HG03060 (cell line): ENCODE data around the gene RAB40C.
A peak's percentile ranks its signal among the peaks of the same experiment; 100 is the strongest.

ENCODE experiments used
- ATAC-seq: cut with Tn5 transposase; IDR thresholded peaks from one replicate; pipeline ENCODE4 v1.9.1; 2021; ENCODE audit warnings: low read depth, moderate number of reproducible peaks; ENCODE audit not compliant: unreplicated experiment

Gene RAB40C

DNA sequence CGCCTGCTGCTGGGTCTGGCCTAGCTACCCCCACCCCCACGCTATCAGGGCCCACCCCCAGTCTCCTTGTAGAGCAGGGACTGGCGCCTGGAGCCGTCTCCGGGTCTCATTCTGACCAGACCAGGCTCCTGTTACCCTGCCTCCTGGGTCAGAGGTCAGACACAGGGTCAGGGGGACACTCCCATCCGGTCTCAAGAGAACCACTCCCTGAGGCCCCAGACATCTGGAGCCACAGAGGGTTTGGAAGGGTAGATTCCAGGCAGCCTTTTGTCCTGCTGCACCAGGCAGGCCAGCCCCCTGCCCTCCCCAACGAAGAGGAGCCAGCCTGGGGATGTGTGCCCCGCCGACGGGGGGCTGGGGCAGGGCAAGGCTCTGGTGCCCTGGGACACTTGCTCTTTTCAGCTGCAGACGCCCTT, 40.0 kb downstream of the RAB40C start:
- ATAC-seq = no peak

DNA sequence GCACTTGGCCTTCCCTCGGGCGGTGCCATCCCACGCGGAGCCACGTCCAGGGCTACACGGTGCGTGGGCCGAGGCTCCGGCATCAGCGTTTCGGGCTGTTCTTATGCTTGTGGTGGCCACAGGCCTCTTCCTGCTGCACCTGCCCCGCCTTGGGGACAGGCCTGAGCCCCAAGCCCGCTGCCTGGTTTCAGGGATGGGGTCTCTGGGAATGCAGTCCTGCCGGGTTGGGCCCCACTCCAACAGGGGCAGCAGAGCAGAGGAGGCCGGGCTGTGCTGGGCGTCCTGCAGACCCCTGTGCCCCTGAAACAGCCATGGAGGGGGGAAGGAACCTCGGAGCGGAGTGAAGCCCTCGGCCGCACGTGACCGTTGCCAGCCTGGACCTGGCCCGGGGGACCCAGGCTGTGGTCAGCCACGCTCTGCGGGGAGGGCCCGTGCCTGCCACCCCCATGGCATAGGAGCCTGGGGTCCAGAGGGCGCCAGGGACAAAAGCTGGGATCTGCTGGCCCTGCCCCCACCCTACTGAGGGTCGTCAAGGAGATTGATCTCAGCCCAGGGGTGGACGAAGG, 40.5 kb downstream of the RAB40C start:
- no peak for ATAC-seq

DNA sequence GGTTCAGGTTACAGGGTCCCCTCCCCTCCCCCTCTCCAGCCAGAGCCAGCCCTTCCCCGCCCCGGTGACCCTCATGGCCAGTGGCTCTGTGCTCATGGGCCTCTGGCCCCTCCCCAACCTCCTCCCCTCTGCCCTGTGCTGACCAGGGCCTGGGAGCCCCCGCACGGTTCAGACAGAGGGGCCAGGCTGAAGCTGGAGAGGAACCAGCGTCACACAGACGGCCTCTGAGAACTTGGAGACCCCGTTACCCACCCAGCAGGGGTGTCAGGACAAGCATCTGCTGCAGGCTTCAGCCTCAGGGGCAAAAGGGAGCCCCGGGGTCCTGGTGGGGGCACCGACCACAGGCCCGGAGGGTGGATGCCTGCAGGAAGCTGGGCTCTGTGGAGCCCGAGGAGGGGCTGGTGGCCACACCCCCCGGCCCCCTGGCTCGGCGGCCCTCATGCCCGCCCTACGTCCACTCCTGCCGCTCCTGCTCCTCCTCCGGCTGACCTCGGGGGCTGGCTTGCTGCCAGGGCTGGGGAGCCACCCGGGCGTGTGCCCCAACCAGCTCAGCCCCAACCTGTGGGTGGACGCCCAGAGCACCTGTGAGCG, 41.0 kb downstream of the RAB40C start, which contains the start of gene WFIKKN1:
WFIKKN1 (plus strand) TSS at position 171 of the 591 bp plus-strand sequence; CDS start at position 440, 269 bp downstream.
- ATAC-seq = no peak

DNA sequence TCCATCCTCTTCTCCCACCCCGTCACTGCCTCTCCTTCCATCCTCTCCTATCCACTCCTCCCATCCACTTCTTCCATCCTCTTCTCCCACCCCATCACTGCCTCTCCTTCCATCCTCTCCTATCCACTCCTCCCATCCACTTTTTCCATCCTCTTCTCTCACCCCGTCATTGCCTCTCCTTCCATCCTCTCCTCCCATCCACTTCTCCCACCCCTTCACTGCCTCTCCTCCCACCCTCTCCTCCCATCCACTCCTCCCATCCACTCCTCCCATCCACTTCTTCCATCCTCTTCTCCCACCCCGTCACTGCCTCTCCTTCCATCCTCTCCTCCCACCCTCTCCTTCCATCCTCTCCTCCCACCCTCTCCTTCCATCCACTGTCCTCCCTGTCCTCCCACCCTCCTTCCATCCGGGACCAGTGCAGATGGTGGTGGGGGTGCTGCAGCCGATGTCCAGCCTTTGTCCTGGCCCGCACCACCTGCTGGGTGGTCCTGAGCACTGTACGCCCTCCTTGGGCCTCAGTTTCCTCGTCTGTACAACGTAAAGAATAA, 42.0 kb downstream of the RAB40C start:
- ATAC-seq = no peak

DNA sequence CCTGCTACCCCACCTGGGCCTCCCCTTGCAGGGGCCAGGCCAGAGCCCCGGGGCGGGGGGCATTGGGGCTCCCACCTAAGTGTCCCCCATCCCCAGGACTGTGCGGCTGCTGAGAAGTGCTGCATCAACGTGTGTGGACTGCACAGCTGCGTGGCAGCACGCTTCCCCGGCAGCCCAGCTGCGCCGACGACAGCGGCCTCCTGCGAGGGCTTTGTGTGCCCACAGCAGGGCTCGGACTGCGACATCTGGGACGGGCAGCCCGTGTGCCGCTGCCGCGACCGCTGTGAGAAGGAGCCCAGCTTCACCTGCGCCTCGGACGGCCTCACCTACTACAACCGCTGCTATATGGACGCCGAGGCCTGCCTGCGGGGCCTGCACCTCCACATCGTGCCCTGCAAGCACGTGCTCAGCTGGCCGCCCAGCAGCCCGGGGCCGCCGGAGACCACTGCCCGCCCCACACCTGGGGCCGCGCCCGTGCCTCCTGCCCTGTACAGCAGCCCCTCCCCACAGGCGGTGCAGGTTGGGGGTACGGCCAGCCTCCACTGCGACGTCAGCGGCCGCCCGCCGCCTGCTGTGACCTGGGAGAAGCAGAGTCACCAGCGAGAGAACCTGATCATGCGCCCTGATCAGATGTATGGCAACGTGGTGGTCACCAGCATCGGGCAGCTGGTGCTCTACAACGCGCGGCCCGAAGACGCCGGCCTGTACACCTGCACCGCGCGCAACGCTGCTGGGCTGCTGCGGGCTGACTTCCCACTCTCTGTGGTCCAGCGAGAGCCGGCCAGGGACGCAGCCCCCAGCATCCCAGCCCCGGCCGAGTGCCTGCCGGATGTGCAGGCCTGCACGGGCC, 42.8 kb downstream of the RAB40C start:
- no peak for ATAC-seq

DNA sequence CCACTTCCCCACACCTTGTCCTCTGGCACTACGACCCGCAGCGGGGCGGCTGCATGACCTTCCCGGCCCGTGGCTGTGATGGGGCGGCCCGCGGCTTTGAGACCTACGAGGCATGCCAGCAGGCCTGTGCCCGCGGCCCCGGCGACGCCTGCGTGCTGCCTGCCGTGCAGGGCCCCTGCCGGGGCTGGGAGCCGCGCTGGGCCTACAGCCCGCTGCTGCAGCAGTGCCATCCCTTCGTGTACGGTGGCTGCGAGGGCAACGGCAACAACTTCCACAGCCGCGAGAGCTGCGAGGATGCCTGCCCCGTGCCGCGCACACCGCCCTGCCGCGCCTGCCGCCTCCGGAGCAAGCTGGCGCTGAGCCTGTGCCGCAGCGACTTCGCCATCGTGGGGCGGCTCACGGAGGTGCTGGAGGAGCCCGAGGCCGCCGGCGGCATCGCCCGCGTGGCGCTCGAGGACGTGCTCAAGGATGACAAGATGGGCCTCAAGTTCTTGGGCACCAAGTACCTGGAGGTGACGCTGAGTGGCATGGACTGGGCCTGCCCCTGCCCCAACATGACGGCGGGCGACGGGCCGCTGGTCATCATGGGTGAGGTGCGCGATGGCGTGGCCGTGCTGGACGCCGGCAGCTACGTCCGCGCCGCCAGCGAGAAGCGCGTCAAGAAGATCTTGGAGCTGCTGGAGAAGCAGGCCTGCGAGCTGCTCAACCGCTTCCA, 43.6 kb downstream of the RAB40C start:
- ATAC-seq = no peak

DNA sequence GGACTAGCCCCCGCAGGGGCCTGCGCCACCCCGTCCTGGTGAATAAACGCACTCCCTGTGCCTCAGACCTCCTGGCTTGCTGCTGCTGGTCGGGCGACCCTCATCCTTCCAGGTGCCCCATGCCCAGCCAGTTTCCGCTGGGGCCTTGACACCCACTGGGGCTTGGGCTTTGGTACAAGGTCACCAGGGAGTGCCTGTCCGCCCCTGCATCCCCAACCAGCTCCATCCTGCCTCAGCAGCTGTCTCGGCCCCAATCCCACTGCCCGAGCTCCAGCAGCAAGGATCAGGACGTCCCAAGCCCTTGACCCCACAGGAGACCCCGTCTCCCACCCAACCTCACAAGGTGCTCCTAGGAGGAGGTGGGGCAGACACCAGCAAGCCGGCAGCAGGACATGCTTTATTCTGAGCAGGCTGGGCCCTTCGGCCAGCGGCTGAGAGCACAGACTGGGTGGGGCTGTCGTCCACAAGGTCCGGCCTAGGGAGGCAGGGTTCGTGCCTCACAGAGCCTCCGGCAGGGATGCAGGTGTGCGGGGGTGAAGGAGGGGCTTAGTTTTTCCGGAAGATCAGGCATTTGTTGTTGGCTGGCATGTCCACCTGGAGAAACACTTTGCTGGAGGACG, 44.3 kb downstream of the RAB40C start:
- ATAC-seq = no peak

DNA sequence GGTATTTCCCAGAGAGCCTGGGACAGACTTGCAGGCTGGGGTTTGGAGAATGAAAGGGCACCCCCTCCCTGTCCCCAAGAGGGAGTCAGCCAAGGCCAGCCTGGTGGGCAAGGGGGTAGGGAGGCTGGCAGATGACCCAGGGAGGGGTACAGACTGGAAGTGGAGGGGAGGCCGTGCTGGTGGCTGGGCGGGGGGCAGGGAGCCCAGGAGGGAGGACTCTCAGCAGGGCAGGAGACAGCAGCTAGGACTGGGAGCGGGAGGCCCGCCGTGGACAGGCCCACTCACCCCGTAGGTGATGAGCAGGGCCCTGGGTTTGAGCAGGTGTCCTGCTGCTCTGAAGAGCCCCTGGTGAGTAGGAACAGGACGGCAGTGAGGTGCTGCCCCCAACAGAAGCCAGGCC, 45.1 kb downstream of the RAB40C start:
- no peak for ATAC-seq

DNA sequence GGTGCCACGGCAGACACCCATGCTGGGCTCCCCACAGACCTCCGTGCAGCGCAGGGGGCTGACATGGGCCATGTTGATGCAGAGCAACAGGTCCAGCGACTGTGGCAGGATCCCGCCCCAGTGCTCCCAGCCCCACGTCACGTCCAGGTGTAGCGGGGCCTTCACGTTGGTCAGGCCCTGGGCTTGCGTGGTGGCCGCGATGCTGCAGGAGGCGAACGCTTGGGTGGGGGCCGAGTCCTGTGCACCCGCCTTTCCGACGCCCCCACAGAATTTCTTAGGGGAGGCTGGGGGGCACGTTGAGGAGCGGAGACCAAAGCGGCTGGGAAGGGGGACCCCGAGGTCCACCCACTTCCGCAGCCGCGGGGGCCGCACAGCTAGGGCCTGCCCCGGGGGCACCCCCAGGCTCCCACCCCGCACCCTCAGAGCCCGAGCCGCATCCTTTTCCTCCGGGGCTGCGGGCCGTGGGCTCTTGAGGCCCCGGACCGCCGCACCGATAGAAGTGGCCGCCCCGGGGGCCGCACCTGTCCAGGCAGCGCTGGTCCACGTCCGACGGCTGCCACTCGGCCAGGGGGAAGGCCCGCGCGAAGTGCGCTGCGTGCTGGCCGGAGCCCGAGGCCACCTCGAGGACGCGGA, 45.8 kb downstream of the RAB40C start:
- ATAC-seq = no peak

DNA sequence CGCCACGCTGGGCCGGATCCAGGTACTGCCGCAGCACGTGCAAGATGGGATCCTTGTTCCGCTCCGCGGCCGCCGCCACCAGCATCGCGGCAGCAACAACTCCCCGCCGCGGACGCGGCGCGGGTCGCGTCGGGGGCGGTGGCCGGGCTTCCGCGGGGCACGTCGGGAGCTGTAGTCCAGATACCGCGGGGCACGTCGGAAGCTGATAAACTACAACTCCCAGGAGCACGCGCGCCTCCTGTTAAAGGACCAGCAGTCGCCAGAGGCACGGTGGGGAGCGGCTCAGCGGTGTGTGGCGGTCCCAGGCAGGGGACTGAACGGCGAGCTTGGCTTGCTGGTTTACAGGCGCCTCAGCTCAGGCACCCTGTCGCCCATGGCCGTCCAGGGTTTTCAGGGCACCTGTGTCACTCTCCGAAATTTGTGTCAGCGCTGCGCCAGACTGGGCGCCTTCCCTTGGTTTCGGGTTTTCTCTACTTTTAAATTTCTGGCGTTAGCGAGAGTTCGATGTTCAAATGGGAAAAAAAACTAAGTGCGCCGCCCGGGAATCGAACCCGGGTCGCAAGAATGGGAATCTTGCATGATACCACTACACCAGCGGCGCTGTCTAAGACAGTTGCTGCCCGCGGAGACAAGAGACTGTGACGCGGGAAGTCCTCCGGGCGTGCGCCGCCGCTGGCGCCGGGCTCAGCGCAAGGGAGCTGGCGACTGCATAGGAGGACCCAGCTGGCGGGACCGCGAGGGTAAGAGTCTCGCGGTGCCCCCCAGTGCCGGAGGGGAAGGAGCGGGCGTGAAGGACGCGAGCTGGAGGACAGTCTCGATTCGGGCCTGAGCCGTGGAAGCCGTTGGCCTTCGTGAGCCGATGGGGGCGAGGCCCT, 46.6 kb downstream of the RAB40C start, which contains the start of gene METTL26:
METTL26 (minus strand) TSS at position 100 of the 875 bp plus-strand sequence; CDS start at position 85, 15 bp downstream.
- peak; percentile 53 for ATAC-seq

DNA sequence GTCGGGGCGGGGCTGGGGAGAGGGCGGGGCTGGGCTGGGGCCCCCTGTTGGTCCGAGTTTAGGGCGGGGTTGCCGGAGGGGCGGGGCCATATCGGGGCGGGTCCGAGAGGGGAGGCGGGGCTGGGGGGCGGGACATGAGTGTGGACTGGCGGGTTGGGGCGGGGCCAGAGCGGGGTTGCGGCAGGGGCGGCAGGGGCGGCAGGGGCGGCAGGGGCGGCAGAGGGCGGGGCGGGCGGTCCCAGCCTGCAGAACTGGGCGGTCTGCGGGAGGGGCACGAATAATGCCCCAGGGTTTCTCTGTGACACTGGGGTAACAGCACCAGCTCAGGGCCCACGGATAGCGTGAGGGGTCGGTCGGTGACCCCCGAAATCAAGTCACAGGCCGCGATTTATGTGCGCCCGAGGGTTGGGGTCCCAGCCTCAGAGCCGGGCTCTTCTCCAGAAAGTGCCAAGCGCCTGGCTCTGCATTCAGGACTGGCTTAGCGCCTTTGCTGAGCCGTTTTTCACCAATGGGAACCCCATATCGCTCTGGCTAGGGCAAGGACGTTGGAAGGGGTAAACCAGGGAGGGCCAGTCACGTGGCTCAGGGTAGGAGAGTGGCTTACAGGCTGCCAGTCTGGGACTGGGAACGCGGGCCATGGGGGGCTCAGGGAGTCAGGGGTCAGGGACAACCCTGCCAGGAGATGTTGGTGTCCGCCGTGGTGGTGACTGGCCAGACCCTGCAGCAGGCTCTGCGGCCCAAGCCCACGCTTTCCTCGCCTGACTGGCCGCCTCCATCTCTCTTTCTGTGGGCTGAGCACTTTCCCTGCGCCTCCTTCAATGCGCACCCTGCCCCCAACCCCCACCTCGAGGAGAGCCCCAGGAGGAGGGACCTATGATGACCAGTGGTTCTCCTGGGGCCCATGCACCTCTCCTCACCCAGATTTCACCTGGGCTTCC, 47.5 kb downstream of the RAB40C start:
- ATAC-seq = no peak

DNA sequence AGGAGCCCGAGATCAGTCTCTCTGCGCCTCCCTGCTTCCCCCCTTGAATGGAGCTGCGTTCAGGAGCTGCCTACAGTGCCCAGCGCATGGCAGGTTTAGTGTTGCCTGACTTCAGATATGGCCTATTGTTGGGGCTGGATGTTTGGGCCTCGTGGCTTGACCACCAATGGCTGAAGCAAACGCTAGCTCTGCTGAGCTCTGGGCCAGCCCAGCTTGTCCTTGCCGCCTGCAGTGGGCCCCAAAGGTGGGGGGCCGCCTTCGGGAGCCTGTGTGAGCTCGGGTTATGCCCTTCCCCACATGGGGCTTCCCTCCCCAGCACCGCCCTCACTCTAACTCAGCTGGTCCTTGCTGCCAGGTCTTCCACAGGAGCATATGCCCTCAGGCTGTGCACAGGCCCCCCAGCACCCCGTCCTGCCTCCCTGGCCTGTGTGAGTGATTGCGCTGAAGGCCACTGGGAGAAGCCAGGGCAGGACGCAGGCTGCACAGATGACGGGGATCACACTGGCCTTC, 48.2 kb downstream of the RAB40C start:
- ATAC-seq = no peak

DNA sequence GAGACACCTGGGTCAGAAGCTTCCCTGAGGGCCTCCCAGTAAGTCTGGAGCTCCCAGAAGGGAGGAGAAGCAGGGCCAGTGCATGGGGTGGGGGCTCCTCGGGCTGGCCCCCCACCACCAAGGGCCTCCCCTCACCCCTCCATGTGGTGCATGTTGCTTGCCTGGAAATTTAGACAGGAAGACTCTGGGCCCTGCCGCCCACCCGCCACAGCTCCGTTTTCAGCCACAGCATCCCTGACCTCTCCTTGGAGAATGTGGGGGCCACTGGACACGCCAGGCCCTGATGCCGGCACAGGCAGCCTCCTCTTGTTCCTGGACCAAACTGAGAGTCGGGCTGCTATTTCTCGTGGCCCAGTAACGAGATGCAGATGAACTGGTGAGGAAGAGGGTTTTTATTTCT, 49.0 kb downstream of the RAB40C start:
- no peak for ATAC-seq

DNA sequence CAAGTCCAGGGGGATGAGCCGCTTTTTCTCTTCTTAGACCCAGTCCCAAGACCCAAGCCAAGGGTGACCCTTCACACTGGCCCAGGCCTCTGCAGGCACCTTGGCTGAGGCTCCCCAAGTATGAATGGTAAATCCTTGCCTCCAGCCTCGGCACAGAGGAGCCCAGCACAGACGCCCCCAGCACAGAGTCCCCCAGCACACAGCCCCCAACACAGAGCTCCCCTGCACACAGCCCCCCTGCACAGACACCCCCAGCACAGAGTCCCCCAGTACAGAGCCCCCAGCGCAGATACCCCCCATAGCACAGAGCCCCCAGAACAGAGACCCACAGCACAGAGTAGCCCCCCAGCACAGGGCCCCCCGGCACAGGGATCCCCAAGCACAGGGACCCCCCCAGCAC, 50.7 kb downstream of the RAB40C start:
- ATAC-seq = no peak

DNA sequence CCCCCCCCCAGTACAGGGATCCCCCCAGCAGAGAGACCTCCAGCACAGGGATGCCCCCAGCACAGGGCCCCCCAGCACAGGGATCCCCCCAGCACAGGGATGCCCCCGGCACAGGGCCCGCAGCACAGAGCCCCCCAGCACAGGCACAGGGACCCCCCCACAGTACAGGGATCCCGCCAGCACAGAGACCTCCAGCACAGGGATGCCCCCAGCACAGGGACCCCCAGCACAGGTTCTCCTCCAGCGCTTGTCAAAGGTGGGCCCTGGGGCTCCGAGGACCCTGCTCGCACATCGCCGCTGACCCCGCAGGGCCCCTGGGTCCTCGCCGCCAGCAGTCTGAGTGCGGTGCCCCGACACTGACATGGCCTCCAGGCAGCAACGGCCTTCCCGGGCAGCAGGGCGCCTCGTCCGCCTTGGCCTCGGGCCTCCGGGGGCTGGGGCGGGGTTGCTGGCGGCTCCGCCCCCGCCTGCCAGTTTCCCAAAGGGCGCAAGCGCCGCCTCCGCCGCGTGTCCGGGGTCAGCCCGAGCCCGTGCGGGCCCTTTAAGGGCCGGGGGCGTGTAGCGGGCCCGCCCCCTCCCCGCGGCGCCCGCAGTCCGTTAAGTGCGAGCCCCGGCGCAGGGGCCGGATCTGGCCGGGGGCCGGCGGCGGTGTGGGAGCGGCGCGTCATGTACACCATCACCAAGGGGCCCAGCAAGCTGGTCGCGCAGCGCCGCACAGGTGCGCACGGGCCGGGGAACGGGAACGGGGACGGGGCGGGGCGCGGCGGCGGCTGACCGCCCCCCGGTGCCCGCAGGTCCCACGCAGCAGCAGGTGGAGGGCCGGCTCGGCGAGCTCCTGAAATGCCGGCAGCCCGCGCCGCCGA, 51.7 kb downstream of the RAB40C start, which contains the start of gene MCRIP2:
MCRIP2 (plus strand) TSS at position 503 of the 863 bp plus-strand sequence; CDS start at position 667, 164 bp downstream.
- no peak for ATAC-seq
